GM04503 (cell line): ENCODE measurements around the gene ISL2.

Experiments
- DNase-seq: peaks from one replicate; pipeline ENCODE4 v3.0.0-alpha.2; 2012; ENCODE audit warnings: low read depth

ISL2 gene

DNA sequence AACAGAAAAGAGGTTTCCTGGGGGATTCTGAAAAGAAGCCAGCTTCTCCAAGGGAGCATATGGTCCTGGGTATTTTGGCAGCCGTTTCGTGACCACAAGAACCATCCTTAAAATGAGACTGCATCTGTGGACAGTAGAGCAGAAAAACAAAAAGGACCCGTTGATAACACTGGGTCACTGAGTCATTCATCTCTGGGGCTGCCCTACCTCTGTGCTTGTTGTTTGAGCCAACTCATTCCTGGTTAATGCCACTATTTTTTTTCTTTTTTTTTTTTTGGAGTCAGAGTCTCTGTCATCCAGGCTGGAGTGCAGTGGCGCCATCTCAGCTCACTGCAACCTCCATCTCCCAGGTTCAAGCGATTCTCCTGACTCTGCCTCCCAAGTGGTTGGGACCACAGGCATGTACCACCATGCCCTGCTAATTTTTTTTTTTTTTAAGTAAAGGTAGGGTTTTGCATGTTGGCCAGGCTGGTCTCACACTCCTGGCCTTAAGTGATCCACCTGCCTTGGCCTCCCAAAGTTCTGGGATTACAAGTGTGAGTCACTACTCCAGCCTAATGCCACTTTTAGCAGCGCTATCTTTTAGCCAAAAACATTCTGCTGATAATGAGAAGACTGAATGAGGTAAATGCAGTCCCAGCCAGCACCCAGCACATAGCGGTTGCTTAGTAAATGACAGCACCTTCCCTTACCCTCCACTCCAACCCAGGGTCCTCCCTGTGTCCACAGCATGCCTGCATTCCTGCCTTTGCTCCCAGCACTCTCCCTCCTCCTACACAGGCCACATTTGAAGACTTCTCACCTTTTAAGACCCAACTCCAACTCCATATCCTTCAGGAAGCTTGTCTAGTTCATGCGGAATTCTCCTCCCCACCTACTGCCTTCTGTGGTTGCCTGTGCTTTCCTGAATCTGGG lies 9.1 kb upstream of the ISL2 start:
- no peak for DNase-seq

DNA sequence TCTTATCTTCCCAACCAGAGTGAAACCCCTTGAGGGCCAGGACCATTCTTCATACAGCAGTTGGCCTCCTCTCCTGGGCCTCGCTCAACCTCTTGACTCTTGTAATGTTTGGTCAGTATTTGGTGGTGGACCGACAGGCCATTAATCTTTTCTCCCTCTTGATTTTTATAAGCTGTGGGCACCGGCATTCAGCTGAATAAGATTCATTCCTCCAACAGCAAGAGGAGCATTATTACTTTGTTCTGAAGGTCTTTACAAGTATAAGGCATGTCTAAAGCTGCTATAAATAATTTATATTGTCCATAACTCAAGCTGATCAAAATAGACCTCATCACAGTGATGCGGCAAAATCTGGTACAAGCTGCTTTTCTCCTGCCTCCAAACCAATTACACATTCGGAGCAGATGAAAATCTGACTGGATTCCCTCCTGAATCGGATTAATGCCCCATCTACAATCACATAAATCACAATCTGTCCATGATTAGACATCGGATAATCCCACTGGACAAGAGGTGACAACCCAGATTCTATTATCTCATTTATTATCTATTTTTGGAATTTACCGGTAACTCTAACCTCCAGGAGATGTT lies 8.4 kb upstream of the ISL2 start:
- DNase-seq = no peak

DNA sequence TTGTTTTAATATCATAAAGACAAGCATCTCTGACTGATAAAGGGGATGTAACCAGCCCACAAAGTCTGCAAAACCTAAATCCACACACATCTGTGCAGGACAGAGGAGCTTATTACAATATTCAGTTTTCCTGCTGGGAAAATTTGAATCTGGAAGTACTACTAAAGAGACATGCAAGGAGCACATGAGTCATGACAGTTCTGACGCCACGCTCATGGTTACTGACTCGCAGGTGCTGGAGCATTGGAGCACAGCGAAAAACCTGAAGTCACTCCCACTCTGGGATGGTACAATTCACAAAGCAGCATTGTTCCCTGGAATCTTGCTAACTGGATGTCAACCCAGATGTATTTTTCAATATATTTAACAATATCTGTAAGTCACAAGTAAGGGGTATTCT lies 7.6 kb upstream of the ISL2 start:
- DNase-seq = no peak

DNA sequence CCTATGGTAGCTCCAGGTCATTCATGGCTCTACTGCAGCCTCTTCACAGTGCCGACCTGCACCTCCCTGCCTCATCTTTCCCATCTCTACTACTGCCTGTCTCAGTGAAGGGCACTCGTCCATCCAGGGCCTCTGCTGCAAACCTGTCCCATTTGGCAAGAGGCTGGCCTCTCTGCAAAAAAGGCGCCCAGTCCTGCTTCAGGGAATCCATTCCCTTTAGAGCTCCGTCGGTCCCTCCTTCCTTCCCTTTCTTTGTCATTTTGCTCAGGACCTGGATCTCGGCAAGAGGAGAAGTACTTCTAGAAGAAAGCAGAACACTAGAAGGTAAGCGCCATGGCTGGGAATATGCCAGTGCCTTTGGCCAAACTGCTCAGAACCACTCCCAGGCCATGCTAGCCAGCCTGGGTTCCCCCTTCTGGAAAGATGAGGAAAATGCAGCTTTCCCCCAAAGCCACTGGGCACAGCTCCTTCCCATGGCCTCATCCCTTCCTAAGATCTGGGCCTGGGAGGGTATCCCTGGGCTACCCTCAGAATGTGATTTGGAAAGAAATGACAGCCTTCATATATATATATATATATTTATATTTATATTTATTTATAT lies 6.4 kb upstream of the ISL2 start:
- DNase-seq = no peak

DNA sequence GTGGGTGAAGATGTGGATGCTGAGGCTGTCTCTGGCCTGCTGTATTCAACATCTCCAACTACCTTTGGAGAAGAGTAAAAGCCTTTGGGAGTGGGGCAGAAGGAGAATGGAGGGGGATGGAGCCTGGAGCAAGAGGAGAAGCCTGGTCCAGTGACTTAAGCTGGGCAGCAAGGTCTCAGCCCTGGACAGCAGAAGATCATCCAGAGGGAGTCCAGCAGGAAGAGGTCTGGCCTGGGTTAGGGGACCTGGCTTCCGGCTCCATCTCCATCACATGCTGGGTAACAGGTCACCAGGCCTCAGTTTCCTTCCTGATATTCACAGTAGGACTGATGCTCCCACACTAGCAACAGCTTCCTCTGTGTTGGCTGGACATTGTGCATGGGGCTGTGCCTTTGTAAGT lies 3.8 kb upstream of the ISL2 start:
- DNase-seq = no peak

DNA sequence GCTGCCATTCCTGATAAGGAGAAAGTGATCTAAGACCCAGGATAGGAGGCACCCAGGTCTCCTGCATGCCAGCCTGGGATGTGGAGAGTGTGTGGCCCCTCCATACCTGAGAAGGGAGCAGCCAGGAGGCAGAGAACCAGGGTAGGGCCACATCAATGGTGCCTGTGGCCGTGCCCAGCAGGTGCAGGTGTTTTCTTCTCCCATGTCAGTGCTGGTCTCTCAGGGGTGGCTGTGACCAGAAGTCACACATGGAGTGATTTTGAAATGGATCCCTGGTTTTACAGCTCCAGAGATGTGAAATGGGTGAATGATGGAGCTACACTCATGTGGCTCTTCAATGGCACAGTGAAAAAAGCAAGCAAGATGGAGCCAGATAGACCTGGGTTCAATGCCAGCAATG lies 3.3 kb upstream of the ISL2 start:
- DNase-seq = no peak

DNA sequence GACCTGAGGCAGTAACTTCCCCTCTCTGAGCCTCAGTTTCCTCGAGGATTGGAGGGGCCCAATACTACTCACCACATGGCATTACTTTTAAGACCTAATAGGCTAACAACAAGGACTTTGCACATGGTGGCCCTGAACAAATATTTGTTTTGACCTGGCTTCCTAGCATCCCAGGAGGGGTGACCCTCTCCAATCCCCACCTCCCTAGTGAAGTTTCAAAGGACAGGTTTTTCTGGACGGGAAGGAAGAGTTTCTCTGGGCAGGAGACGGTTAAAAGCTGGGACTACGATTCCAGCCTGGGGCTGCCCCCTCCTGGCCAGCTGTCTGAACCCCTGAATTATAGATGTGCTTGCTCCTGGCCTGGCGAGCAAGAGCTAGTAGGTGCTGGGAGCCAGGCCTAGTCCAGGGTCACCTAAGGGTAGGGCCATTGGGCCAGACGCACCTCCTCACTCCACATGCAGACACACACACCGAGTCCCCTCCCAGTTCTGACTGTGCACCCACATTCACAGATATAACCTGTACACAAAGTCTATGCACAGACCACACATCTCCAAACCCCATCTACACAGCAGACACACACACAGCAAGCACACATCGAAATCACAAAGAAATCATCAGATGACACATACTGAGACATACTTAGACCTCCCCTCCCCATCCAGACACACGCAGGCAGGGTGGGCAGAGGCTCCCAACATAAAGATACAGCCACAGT lies 2.7 kb upstream of the ISL2 start:
- DNase-seq = no peak

DNA sequence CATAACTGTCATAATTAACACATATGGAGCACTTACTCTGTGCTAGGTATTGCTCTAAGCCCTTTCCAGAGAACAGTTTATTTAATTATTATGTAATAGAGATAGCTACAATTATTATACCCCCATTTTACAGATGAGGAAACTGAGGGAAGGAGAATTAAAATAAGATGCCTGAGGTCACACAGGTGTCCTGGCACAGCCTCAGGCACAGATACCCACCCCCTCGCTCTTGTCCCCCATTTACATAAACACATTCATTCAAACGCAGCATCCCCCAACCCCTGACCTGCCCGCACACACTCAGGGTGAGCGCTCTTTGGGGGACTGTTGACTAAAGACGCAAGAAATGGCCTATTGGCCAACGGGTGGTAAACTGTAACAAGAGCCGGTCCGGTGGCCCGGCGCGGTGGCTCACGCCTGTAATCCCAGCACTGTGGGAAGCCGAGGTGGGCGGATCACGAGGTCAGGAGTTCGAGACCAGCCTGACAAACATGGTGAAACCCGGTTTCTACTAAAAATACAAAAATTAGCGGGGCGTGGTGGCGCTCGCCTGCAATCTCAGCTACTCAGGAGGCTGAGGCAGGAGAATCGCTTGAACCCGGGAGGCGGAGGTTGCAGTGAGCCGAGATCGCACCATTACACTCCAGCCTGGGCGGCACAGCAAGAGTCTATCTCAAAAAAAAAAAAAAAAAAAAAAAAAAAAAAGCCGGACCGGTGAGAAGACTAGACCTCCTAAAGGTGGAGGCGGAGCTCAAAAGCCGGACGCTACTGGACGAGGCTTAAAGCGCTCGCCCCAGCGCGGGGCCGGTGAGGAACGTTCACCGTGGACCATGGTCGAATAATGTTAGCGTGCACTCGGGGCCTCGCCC lies 1.9 kb upstream of the ISL2 start:
- DNase-seq = no peak

DNA sequence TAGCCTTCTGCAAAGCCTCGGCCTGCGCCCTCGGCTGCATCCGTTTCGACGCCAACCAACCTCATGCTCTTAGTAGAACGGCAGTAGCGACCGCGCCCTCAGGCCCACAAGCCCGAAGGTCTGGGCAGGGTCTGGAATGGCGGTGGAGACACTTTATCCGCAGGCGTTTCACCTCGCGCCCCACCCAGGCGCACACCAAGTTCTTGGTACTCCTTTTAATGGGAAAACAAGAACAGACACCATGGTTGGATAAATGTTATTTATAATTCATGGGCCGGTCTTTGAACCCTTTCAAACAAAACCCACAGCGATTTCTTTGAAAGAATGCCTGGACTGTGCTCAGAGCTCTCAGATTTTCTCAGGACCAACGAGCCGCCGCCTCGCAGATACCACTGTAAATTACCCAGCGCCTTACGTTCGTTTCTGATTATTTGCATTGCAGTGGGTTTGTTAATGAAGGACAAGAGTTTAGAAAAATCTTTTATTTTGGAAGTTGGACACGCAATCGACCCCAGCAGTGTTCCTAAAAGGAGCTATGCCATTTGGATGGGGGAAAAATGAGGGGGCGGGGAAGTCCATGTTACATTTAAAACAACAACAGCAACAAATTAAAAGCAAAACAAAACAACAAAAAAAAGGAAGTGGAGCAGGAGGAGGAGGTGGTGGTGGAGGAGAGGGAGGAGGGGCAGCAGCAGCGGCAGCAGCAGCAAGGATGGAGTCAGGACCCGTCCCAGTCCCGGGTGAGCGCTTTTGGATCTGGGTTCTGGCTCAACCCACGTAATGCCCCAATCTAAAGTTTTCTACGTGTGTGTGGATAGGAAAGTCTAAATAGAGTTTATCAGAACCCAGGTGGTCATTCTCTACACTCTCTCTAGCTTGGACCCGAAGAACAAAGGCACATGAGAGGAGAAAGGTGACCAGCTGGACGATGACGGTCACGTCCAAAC lies 993 bp upstream of the ISL2 start:
- no peak for DNase-seq

DNA sequence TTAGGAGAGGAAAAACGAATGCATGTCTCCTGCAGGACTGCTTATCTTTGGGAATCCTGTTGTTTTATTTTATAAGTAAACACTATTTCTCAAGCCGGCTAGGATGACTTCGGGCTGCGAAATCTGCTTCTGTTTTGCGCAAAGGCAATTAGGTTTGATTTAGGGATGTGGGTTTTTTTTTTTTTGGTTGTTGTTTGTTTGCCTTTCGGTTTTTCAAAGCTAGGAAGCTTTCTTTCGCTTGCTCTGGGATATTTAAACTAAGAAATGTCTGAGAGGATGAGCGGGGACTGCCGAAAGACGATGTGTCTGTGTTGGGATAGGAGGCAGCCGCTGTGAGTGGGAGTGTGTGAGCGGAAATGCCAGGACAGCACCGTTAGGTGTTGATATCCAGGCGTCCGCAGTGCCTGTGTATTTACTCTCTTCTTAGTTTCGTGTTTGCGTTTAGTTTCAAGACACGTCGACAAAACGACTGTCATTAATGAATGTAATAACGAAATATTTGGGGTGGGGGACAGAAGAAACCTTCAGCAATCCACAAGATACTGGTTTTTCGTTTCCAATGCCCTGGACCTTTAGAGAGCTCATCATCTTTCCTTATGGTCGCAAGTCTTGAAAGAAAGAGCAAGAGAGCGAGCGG lies 604 bp downstream of the ISL2 start:
- DNase-seq = no peak

DNA sequence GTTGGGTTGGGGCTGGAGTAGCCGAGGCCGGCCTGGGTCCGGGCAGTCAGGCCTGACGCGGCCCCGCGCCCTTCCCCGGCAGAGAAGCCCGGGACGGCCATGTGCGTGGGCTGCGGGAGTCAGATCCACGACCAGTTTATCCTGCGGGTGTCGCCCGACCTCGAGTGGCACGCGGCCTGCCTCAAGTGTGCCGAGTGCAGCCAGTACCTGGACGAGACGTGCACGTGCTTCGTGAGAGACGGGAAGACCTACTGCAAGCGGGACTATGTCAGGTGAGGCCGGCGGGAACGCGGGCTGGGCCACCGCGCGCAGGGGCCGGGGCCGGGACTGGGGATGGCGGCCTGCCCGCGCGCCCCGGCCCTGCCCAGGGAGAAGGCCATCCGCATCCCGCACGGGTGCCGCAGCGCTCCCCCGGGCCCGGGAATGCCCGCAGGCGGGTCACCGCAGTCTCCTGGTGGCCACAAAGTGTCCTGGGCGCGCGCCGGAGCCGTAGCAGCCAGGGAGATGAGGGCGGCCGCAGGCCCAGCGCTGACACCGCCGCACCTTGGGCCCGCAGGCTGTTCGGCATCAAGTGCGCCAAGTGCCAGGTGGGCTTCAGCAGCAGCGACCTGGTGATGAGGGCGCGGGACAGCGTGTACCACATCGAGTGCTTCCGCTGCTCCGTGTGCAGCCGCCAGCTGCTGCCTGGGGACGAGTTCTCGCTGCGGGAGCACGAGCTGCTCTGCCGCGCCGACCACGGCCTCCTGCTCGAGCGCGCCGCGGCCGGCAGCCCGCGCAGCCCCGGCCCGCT lies 1.3 kb downstream of the ISL2 start:
- DNase-seq = no peak

DNA sequence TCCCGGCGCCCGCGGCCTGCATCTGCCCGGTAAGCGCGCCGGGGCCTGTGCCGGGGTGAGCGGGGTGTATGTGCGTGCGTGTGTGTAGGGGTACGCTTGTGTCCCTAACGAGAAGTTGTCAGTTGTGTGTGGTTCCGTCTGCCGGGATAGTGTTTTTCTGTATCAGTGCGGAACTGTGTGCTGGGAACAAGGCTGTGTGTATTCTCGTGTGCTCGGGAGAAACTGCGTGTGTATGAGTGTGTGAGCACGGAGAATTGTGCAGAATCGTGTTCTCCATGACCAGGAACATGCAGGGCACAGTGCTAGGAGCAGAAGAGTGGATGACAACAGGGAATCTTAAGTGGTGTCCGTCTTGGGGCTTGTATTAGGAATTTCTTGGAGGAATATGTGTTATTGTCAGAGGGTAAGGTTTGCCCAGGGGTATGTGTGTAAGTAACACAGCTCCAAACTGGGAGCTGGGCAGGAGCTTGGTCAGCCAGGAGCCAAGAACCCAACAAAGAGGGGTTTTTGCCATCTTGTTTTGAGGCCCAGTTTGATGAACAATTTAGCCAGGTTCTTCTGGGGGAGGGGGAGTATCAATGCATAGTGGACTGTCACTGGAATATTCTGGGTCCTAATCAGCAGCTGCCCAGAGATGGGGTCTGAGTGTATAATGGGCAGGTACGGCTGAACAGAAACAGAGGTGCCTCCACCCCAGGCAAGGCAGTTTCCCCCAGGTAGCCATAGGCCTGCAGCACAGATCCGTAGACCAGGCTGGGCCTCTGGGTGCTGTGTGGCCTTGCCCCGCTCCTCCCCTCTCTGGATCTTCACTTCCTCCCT lies 2.1 kb downstream of the ISL2 start:
- no peak for DNase-seq

DNA sequence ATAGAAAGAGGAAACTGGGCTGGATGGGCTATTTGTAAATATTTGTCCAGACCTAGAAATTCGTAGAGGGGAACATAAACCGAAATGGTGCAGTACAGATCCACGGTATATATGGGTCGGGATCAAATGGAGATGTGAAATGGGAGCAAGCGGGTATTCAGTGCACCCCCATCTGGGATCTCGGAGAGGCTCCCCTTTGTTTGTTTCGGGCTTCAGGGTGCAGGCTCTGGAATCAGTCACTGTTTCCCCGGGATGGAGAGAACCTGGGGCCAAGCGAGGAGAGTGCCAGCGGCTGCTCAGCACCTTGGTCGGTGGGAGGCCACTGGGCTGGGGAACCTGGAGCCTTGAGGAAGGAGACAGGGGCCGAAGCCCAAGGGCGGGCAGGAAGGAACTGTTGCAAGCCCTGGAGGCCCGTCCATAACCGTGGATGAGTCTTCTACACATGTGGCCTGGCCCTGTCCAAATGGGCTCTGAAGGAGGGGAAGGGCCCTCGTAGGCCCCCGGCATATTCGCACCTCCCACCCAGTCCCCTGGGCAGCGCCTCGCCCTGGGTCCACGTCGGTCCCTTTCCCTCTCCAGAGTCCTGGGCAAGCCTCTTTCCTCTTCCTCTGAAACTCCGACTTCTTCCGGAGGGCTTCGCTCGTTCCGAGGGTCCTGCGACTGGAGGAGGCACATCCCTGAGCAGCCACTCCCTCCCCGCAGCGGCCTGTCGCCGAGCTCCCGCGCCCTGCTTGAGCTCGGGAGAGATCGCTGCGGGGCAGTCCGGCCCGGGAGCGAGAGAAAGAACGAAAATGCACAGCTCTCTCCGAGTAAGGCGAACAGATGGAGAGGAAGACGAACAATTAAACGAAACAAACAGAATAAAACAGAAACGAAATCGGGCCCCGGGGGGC lies 3.0 kb downstream of the ISL2 start:
- no peak for DNase-seq

DNA sequence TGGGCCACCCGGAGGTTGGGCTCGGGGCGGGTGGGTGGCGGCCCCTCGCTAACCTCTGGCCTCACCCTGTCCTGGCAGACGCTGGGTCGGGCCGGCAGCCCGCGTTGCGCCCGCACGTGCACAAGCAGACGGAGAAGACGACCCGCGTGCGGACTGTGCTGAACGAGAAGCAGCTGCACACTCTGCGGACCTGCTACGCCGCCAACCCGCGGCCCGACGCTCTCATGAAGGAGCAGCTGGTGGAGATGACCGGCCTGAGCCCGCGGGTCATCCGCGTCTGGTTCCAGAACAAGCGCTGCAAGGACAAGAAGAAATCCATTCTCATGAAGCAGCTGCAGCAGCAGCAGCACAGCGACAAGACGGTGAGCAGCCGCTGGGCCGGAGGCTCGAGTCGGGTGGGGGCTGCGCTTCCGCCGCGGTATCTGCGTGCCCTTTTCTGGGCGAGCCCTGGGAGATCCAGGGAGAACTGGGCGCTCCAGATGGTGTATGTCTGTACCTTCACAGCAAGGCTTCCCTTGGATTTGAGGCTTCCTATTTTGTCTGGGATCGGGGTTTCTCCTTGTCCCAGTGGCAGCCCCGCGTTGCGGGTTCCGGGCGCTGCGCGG lies 3.7 kb downstream of the ISL2 start:
- no peak for DNase-seq

DNA sequence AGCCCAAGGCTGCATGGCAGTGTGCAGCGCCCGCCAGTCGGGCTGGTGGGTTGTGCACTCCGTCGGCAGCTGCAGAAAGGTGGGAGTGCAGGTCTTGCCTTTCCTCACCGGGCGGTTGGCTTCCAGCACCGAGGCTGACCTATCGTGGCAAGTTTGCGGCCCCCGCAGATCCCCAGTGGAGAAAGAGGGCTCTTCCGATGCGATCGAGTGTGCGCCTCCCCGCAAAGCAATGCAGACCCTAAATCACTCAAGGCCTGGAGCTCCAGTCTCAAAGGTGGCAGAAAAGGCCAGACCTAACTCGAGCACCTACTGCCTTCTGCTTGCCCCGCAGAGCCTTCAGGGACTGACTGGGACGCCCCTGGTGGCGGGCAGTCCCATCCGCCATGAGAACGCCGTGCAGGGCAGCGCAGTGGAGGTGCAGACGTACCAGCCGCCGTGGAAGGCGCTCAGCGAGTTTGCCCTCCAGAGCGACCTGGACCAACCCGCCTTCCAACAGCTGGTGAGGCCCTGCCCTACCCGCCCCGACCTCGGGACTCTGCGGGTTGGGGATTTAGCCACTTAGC lies 4.3 kb downstream of the ISL2 start:
- no peak for DNase-seq

DNA sequence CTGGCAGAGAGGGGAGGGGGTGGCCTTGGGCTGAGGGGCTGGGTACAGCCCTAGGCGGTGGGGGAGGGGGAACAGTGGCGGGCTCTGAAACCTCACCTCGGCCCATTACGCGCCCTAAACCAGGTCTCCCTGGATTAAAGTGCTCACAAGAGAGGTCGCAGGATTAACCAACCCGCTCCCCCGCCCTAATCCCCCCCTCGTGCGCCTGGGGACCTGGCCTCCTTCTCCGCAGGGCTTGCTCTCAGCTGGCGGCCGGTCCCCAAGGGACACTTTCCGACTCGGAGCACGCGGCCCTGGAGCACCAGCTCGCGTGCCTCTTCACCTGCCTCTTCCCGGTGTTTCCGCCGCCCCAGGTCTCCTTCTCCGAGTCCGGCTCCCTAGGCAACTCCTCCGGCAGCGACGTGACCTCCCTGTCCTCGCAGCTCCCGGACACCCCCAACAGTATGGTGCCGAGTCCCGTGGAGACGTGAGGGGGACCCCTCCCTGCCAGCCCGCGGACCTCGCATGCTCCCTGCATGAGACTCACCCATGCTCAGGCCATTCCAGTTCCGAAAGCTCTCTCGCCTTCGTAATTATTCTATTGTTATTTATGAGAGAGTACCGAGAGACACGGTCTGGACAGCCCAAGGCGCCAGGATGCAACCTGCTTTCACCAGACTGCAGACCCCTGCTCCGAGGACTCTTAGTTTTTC lies 4.9 kb downstream of the ISL2 start:
- DNase-seq = no peak
